ENCODE data around the gene NDUFA3.

NDUFA3 gene

GRCh38 chr19:54107876-54108490, 5.3 kb downstream of the NDUFA3 start:
- no peak for DNase-seq (ENCODE audit: low spot score)

GRCh38 chr19:54108496-54108895, 5.8 kb downstream of the NDUFA3 start:
- DNase-seq (ENCODE audit: low spot score) = no peak

GRCh38 chr19:54109651-54110050, 7.0 kb downstream of the NDUFA3 start:
- no peak for DNase-seq (ENCODE audit: low spot score)

- peak; percentile 52 for DNase-seq (ENCODE audit: low spot score)
Measured at GRCh38 chr19:54114340-54115108, 11.9 kb downstream of the NDUFA3 start.

DNA sequence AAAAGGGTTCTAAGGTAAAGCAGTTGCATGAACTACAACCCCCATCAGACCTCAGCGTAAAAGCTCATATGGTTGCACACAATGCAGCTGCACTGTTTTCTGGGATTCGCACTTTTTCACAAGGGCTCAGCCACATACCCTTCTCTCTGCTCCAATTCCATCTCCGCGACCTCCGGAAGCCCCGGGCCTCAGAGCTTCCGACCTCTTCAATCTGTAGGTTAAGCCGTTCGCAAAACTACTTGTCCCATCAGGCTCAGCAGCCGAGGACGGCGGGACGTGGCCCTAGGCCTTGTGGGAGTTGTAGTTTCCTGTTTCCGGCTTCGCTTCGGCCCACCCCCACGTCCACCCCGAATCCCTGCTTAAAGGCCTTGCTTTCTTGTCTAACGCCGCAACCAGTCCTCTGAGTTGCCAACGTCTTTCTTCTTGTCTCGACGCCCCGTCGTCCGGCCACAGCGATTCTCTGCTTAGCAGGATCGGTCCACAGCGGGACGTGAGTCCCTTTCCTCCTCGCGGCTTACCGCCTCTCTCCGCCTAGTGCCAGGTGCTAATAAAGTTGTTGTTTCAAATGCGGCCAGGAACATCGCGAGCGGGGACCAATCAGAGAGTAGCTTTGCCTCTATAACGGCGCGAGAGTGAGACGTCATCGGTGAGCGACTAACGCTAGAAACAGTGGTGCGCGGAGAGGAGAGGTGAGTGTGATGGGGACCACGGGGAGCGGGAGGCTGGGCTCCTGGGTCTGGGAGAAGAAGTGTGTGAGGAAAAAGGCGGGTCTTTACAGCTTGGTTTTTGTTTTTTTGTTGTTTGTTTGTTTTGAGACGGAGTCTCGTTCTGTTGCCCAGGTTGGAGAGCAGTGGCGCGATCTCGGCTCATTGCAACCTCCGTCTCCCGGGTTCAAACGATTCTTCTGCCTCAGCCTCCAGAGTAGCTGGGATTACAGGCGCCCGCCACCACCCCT, 12.7 kb downstream of the NDUFA3 start, which contains the start of the genes PRPF31 and TFPT:
Gene PRPF31 (plus strand): TSS at position 646 of the 955 bp plus-strand sequence. CDS start 2,525 bp downstream, outside the sequence.
Gene TFPT (minus strand): TSS at position 549 of the 955 bp plus-strand sequence. CDS start 388 bp downstream, at position 161.
- peak; percentile 96 for DNase-seq (ENCODE audit: low spot score)

- DNase-seq (ENCODE audit: low spot score) = no peak
Measured at GRCh38 chr19:54121259-54121658, 18.6 kb downstream of the NDUFA3 start.

DNA sequence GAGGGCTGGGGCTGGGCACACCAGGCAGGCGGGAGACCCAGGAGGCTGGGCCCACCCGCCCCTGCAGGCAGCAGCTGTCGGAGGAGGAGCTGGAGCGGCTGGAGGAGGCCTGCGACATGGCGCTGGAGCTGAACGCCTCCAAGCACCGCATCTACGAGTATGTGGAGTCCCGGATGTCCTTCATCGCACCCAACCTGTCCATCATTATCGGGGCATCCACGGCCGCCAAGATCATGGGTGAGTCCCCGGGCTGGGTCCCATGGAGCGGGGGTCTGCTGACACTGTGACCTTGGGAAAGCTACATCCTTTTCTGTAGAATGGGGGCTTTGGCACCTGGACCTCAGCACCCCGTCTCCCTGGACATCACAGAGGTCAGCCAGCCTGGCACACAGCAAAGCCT, 21.0 kb downstream of the NDUFA3 start:
- no peak for DNase-seq (ENCODE audit: low spot score)

DNA sequence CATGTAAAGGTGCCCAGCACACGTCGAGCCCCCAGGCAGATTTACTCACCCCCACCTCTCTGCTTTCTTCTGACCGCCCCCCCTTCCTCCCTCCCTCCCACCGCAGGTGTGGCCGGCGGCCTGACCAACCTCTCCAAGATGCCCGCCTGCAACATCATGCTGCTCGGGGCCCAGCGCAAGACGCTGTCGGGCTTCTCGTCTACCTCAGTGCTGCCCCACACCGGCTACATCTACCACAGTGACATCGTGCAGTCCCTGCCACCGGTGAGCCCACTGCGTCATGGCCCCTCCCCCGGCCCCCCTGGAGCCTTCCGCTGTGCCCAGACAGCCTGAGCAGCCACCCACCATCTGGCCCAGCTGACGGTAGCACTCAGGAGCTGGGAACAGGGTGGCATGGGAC, 21.7 kb downstream of the NDUFA3 start:
- DNase-seq (ENCODE audit: low spot score) = no peak

- DNase-seq (ENCODE audit: low spot score) = no peak
Measured at GRCh38 chr19:54125713-54126112, 23.1 kb downstream of the NDUFA3 start.

DNA sequence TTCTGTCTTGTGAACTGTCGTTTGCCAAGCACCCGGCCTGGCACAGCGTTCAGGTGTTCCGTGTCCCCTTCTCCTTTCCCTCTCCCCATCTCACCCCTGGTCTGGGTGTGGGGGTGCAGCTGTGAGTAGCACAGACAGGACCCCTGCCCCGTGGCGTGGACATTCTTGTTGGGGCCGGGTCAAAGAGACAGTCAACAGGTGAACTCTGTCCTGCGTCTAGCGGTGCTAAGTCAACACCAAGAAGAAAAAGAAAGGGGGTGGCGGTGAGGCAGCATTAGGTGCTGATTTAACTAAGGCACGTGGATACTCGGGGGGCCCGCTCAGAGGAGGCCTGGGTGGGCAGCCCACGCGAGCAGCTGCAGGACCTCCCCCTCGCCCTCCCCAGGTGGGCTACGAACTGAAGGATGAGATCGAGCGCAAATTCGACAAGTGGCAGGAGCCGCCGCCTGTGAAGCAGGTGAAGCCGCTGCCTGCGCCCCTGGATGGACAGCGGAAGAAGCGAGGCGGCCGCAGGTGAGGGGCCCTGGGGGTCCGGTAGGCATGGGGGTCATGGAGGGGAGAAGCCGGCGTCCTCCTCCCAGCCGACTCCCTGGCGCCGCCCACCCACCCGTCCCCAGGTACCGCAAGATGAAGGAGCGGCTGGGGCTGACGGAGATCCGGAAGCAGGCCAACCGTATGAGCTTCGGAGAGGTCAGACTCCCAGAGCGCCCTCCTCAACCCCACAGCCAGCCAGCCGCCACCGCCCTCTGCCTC, 25.2 kb downstream of the NDUFA3 start:
- no peak for DNase-seq (ENCODE audit: low spot score)

GRCh38 chr19:54128441-54128725, 25.7 kb downstream of the NDUFA3 start:
- DNase-seq (ENCODE audit: low spot score) = no peak

GRCh38 chr19:54128796-54129616, 26.4 kb downstream of the NDUFA3 start:
- DNase-seq (ENCODE audit: low spot score) = no peak

DNA sequence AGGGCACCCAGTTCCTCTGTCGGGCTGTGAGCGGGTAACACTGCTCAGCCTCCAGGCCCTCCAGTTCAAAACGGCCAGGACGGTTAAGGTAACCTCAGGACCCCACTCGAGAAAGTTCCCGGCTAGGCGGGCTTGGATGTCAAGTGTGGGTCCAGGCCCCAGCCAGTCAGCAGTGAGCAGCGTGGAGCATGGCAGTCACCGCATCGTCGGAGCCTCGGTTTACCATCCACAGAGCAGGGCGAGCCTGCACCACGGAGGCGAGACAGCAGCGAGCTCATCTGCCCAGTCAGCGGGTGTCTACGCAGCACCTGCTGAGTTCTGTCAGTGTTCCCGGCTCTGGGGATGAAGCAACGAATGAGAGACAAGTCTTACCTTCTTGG, 27.0 kb downstream of the NDUFA3 start:
- no peak for DNase-seq (ENCODE audit: low spot score)

DNA sequence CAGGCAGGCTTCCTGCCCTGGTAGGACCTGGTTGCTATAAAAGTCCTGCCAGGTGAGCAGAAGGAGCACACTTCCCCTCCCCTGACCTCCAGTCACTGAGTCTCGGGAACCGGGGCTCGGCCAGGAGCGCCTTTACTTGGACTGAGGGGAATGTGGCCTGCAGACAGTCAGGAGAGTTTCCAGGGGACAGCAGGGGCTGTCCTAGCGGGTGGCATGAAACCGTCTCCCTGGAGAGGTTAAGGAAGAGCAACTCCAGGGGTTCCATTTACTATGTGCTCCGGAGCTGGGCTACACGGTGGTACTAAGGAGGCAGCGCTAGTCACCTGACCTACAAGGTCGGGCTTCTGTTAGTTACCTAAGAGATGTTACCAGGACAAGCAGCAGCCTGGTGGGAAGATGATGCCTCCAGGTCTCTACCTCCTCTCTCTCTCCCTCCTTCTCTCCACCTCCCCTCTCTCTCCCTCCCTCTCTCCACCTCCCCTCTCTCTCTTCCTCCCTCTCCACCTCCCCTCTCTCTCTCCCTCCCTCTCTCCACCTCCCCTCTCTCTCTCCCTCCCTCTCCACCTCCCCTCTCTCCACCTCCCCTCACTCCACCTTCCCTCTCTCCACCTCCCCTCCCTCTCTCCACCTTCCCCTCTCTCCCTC, 30.8 kb downstream of the NDUFA3 start:
- peak; percentile 39 for DNase-seq (ENCODE audit: low spot score)

GRCh38 chr19:54133957-54134590, 31.4 kb downstream of the NDUFA3 start:
- no peak for DNase-seq (ENCODE audit: low spot score)

GRCh38 chr19:54136086-54136863, 33.6 kb downstream of the NDUFA3 start:
- no peak for DNase-seq (ENCODE audit: low spot score)

GRCh38 chr19:54136864-54137698, 34.4 kb downstream of the NDUFA3 start:
- DNase-seq (ENCODE audit: low spot score) = peak; percentile 100

Measured in kidney tubule cell (primary cell).